ENCODE measurements around the gene CATSPER3.

The CATSPER3 gene

DNA sequence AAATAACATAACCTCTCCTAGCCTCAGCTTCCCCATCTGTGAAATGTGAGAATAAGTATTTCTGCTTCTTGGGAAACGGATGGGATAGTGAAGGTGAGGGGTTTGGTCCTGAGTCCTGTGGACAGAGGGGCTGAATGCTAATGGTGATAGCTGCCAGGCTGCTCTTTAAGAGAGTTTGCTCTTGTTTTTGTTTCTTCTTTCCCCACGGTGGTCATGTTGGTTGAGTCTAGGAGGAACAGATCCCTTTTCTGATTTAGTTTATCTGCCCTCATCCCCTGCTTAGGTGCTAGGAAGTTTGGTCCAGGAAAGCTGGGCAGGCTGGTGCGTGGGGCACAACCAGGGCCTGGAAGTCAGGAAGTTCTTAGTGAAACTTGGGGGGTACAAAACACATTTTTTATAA lies 74.0 kb downstream of the CATSPER3 start:
- TF ChIP-seq ZFX (IDR thresholded peaks at IDR 0.05; ENCODE audit: borderline replicate concordance) (no peak), CTCF (IDR thresholded peaks at IDR 0.05) (no peak)
- no peak overlapping the region for H3K27ac ChIP-seq

DNA sequence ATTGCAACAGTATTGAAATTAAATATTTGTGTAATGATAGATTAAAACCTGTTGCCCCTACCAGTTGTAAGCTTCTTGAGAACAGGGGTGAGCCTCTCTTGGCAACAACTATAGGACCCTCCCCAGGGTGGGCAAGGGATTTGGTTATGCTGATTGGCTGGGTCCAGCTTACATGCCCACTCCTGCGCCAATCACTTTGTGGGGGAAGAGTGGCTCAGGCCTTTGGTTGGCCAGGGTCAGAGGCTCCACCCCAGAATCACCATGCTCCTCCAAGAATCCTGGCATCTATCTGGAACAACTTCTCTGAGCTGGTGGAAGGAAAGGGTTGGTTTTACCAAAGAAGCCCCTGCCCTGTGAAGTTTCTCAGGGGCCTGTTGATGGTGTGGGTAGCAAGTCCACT lies 74.9 kb downstream of the CATSPER3 start:
- H3K27ac ChIP-seq: no peak overlapping the region
- TF ChIP-seq CTCF (IDR thresholded peaks at IDR 0.05): no peak
- no peak for TF ChIP-seq ZFX (IDR thresholded peaks at IDR 0.05; ENCODE audit: borderline replicate concordance)

DNA sequence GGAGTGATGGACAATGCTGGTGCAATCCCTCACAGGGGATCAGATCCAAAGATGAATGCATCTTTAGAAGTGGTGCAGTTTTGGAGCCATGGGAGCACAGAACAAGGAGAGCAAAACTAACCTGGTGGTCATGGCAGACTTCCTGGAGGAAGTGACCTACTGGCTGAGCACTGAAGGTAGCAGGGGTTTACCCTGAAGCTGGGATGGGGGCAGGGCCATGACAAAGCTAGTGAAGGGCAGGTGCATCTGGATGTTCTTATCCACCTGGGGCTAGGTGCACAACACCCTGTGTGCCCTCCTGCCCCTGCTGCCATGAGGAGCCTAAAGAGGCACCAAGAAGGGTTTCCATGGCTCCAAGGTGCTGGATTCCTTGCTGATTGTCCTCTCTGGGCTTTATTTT lies 77.8 kb downstream of the CATSPER3 start:
- no peak for TF ChIP-seq ZFX (IDR thresholded peaks at IDR 0.05; ENCODE audit: borderline replicate concordance)
- no peak for TF ChIP-seq CTCF (IDR thresholded peaks at IDR 0.05)
- no peak overlapping the region for H3K27ac ChIP-seq

DNA sequence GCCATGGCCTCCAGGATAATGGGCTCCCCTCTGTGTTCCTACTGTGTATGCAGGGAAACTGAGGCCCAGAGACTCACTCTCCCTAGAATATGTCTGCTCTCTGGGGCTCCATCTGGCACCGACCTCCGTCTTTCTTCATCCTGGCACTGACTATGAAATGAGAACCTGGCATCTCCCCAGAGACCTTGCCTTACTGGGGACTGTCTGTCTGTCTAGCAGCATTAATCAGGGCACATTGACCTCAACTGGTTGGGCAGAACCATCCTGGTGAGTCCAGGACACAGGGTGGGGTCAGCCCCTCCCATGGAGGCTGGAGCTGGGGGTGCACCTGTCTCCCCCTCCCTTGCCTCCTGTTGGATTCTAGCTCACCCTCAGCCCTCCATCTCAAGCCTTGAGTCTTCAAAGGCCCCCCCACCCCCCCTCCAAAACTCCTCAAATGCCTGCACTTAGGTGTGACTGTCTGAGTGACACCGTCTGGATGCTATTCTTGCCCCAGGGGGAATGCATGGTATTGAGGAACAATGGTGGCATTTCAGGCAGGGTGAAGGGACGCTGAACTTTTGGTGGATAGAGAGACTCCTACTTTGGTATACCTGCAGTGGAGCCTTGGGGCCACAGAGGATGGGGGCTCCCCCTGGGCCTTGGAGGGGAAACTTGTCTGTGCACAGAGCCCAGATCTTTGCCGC lies 79.1 kb downstream of the CATSPER3 start:
- H3K27ac ChIP-seq: no peak overlapping the region
- TF ChIP-seq CTCF (IDR thresholded peaks at IDR 0.05) (no peak), ZFX (IDR thresholded peaks at IDR 0.05; ENCODE audit: borderline replicate concordance) (no peak)

- TF ChIP-seq CTCF (IDR thresholded peaks at IDR 0.05): no peak
- TF ChIP-seq ZFX (IDR thresholded peaks at IDR 0.05; ENCODE audit: borderline replicate concordance): no peak
- no peak overlapping the region for H3K27ac ChIP-seq
Measured at GRCh38 chr5:135047347-135047695, 79.6 kb downstream of the CATSPER3 start.

GRCh38 chr5:135048286-135048685 lies 80.6 kb downstream of the CATSPER3 start:
- H3K27ac ChIP-seq: no peak overlapping the region
- TF ChIP-seq ZFX (IDR thresholded peaks at IDR 0.05; ENCODE audit: borderline replicate concordance) (no peak), CTCF (IDR thresholded peaks at IDR 0.05) (no peak)

DNA sequence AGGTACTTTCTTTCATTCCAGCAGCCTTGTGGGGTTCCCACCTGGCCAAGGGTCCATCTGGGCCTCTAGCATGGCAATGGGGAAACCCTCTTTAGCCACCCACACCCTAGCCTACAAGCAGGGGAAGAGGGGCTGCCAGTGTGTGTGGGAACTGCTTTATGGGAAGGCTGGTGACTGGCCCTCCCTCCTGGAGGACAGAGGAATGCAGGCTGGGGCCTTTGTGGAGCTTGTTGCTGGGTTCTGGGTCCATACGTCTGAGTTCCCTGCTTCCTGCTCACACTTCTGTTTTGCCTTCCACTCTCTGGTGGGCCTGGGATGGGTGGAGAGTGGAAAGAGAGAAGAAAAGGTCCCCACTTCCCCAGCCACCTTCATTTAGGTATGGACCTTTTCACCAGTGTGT lies 81.2 kb downstream of the CATSPER3 start:
- H3K27ac ChIP-seq: no peak overlapping the region
- TF ChIP-seq CTCF (IDR thresholded peaks at IDR 0.05) (no peak), ZFX (IDR thresholded peaks at IDR 0.05; ENCODE audit: borderline replicate concordance) (no peak)

All from 22Rv1 (cell line).